NK-92 treated with Interleukin-12 subunit alpha and Interleukin-12 subunit beta, amount 100 ng/mL, for 24 hours (cell line): Measurements from ENCODE around the gene C9orf78.

Experiments used
- DNase-seq: peaks from one replicate; lab custom pipeline; 2025; lab: John Stamatoyannopoulos, UW

The C9orf78 gene, protein sequence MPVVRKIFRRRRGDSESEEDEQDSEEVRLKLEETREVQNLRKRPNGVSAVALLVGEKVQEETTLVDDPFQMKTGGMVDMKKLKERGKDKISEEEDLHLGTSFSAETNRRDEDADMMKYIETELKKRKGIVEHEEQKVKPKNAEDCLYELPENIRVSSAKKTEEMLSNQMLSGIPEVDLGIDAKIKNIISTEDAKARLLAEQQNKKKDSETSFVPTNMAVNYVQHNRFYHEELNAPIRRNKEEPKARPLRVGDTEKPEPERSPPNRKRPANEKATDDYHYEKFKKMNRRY

DNA sequence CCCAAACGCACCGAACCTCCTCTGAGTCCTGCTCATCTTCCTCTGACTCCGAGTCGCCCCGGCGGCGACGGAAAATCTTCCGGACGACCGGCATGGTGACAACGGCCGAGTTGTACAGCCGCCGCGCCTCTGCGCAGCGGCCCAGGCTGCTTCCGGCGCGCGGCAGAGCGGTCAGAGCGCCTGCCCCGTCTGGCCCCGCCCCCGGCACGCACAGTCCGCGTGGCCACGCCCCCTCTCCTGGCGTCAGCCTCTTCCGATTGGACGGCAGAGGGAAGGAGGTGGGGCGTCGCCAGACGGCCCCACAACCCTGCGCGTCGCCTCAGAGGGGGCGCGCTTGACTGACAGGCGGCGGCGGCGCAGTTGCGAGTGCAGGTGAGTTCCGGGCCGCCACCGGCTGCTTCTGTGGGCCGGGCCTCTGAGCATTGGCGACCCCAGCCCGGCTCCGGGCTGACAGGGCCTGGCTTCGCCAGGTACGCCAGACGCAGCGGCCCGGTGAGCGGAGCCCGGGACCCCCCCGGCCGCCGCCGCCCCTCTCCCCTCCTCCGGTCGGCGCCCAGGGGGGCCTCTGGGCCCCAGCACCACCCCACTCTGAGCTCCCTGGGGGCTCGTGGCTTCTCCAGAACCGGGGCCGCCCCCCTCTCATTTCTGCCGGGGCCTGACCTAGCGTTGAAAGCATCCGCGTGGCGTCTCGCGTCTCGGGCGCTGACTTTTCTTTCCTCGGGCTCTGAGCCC lies at the start of gene C9orf78, which contains the start of gene USP20:
Gene C9orf78 (minus strand): TSS at position 148 of the 732 bp plus-strand sequence. CDS start 54 bp downstream, at position 94.
Gene USP20 (plus strand): TSS at position 331 of the 732 bp plus-strand sequence. CDS start 17,098 bp downstream, outside the sequence.
- DNase-seq, result peak; percentile 88

DNA sequence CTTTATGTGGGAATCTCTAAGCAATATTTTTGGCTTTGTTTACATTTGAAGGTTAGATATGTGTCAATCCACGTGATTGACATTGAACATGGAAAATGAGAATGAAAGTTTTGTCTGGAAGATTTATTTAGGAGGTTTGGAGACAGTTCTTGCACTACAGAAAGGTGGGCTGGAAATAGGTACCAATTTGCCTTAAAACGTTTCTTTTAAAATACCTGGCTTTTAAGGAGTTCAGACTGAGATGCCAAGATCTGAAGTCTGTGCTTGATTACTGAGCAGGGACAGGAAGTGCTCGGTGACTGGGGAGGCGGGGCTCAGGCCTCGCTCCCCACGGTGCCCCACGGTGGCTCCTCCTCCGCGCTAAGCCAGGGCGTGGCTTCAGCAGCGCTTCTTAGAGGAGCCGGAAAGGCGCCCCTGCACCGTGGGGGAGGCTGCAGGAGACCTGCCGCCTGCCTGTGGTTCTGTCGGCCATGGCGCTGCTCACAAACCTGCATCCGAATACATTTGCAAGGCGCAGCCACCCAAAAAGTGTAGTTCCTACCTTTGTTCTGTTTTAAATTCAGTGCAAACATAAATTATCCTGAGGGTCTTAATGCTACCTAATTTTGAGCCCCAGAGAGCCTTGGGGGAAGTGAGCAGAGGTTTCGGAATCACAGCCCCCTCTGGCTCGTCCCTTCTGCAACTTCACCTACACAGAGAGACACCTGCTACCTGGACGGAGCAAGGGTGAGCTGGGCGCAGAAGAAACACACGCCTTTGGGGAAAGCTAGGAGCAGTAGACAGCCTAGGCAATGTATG lies 49.3 kb upstream of the C9orf78 start:
- peak; percentile 90 for DNase-seq

DNA sequence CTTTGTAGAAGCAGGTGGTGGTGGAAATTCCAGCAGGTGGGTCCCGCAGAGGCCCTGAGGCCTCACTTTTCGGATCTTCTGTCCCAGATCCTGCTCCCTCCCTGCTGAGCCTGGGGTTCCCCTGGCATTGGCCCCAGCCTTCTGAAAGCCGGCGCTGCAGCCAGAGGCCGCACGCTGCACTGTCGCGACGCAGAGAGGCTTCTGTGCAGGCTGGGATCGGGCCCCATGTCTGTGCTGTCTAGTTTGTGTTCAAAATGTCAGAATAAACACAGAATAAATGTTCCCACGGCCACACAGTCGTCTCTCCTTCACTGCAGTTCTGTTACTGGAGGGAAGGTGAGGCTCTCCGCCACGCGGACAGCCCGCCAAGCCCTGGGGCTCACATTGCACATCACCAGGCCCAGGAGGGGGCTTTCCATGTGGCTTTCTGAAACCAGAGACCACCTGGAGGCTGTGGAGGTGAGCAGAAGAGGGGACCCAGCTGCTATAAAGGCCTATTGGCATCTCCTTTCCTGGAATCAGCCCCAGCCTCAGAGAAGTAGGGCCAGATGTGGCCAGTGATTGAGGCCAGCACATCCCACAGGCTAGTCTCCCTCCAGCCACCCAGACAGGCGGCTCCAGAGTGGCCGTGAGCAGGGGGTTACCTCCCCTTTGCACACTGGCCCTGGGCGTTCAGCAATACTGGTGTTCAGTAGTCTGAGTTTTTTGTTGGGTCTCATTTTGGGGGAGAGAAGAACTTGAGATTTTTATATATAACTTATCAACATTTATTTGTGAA lies 46.7 kb upstream of the C9orf78 start:
- DNase-seq, result no peak

DNA sequence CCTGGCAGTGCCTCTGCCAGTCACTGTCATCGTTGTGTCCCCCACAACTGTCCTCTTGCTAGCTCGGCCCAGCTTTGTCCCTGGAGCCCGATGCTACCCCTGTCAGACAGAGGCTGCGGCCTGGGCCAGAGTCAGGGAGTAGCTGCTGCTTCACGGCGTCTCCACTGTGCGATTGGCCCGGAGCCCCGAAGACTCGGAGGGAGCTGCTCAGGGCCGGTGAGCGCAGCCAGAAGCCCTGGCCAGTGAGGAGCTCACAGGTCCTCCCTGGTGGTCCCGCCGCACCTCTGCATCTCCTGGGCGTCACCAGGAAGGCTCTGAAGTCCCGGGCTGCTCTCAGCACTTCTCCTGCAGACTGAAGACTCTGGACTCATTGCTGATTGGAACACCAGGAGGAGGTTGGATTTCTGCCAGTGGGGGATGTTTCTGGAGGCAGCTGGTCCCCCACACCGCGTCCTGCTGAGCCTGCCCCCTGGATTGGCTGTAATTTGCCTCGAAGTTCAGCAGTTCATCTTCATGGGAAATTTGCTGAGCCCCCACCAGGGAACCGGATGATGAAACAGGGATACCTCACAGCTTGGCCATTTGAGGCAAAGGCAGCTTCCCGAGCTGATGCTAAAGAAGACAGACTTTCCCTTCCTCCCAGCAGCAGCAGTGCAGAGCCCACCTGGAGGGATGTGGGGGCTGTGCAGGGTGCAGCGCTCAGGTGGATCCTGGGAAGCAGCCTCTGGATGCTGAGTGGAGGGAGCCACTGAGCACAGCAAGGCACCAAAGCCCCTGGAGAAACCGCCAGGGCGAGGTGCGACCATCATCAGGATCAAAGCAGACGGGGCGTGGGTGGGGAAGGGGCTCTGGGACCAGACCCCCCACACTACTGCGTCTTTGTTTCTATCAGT lies 45.8 kb upstream of the C9orf78 start:
- no peak for DNase-seq

DNA sequence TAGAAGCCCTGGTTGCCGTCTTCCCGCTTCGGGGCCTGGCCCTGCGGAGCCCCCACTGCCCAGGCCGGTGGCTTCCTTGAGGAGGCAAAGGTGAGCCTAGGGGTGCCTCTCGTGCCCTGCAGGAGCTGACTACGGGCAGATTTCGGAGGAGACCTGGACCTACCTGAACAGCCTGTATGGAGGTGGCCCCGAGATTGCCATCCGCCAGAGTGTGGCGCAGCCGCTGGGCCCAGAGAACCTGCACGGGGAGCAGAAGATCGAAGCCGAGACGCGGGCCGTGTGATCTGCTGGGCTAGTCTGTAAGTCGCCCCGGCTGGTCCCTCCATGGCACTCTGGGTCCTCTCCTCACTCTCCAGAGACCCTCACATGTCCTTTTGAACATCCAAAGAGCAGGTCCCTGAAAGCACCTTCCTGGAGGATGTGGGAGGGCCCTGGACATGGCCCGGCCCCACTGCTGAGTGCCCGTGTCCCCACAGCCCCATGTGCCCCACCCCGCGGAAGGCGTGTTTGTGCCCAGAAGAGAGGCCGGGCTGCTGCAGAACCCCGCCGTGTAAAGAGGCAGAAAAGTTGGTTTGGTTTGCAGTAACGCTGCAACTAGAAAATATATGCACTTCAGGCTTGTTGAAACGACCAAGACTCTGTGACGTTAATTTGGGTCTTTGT lies 45.0 kb upstream of the C9orf78 start:
- no peak for DNase-seq

DNA sequence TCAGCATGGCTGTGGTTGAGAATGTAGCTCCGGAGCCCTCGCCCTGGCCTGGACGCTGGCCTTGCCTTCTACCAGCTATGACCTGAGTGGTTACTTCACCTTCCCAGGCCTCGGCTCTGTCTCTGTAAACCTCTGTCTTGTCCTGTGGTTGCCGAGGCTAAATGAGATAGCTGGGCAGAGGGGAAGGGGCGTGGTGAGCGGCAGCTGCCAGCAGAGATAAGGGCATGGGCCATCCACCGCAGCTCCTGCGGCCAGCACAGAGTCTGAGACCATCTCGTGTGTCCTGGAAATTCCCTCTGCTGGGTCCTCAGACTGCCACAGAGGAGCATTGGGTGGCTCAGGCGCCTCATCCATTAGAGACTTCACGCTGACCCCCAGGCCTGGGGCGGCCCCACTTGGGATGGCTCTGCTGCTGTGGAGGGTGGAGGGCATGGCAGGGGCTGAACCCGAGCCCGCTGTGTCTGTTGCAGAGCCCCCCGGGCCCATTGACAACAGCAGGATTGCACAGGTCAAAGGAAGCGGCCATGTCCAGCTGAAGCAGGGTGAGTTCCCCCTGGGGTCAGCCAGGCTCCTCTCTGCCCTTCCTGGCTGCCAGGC lies 44.1 kb upstream of the C9orf78 start:
- no peak for DNase-seq

DNA sequence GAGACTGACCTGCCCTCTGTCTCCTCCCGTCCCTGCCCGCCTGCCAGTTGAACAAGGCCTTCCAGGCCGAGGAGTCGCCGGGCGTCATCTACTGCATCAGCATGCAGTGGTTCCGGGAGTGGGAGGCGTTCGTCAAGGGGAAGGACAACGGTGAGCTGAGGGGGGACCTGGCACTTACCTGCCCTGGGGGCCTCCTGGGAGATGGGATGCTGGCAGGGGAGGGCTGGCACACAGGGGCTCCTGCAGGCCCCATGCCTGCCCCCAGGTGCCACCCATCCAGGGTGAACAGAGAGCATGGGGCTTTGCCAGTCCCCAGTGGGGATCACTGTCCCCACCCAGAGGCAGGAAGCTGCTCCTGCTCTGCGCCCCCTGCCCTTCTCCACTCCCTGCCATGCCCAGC lies 43.2 kb upstream of the C9orf78 start:
- DNase-seq, result no peak

DNA sequence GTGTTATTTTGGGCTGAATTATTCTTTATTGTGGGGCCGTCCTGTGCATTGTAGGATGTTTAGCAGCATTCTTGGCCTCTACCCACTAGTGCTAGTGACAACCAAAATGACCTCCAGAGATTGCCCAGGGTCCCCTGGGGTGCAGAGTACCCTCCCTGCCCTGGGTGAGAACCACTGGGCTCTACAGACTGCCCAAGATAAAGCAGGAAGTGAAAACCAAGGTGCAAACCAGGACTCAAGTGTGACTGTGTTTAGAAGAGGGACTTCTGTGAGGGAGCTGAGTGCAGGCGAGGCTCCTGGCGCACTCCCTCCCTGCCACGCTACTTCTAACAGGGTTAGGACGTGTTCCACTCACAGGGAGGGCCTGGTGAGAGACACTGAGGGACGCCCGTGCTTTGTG lies 41.7 kb upstream of the C9orf78 start:
- peak; percentile 27 for DNase-seq

DNA sequence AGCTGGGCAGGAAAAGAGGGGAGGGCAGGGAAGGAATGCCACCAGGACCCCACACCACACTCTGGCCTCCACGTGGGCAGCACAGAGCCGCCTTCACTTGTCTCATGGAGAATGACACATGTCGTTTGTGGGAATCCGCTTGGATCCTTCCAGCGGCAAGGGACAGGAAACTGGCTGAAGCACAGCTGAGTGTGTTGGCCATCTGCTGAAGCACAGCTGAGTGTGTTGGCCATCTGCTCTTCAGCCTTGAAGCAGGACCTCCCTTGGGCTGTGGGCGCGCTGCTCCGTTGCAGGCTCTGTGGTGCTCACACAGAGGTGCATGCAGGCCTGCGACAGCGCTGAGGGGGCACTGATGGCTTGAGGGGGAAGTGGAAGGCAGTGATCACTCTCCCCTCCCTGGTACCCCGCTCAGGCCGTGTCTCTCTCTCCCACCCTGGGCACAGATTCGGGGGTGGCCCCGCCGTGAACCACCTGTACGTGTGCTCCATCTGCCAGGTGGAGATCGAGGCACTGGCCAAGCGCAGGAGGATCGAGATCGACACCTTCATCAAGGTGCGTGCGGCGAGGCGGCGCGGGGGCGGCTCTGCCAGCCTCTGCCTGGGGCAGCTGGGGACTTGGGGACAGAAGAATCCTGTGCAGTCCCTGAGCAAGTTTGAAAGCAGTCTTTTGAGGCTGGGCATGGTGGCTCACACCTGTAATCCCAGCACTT lies 40.8 kb upstream of the C9orf78 start:
- no peak for DNase-seq

DNA sequence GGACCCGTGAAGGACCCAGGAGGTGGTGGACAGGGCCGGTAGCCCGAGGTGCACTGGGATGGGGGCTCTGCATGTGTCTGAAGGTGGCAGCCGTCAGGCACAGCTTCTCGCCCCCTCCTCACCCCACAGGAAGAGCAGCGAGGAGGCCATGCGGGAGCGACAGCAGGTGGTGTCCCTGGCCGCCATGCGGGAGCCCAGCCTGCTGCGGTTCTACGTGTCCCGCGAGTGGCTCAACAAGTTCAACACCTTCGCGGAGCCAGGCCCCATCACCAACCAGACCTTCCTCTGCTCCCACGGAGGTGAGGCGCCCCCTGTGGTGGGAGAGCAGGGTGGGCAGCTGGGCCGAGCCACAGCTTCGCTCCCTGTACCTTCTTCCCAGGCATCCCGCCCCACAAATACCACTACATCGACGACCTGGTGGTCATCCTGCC lies 40.1 kb upstream of the C9orf78 start:
- no peak for DNase-seq

DNA sequence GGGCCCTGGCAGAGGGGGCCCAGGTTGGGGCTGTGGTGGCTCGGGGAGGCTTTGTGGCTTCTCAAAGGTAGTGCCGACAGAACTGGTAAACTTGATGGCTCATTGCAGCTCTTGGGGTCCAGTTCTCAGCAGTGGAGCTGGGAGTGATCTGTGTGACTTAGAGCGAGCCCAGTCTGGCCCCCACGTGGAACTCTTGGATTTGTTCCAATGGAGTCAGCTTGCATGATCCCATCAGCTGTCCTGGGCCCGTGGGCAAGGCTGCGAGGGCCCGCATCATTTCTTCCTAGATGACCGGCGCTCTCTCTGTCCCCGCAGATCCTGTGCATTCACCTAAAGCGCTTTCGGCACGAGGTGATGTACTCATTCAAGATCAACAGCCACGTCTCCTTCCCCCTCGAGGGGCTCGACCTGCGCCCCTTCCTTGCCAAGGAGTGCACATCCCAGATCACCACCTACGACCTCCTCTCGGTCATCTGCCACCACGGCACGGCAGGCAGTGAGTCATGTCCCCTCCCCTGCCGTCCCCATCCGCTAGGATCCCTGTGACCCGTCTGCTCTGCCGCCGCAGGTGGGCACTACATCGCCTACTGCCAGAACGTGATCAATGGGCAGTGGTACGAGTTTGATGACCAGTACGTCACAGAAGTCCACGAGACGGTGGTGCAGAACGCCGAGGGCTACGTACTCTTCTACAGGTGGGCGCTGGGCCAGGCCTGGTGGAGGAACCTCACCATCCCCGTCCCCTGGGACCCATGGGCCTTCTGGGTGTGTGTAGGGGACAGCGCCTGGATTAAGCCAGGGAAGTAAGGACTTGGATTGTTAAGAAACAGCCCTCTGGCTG lies 39.4 kb upstream of the C9orf78 start:
- no peak for DNase-seq

DNA sequence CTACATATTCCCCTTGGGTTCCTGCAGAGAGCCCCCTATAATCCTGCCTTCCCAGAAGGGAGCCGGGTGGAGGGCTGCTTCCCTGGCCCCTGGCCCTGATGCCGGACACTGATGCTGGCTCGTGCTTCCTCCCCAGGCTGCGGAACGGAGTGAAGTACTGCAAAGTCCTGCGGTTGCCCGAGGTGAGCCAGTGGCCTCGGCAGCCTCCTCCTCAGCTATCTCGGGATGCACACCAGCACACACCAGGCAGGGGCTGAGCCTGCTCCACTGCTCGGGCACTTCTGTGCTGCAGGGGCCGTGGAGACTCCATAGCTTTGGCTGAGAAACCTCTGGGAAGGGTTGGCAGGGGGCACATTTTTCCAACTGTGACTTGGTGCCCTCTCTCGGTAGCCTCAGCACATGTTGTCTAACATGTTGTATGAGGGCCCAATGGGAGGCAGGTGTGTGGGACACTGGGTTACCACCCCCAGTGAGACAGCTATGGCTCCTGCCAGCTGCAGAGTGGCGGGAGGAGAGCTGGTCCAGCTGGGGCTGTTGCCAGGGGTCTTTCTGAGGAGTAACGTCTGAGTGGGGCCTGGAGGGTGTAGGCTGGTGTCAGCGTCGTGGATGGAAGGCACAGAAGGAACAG lies 38.6 kb upstream of the C9orf78 start:
- no peak for DNase-seq

DNA sequence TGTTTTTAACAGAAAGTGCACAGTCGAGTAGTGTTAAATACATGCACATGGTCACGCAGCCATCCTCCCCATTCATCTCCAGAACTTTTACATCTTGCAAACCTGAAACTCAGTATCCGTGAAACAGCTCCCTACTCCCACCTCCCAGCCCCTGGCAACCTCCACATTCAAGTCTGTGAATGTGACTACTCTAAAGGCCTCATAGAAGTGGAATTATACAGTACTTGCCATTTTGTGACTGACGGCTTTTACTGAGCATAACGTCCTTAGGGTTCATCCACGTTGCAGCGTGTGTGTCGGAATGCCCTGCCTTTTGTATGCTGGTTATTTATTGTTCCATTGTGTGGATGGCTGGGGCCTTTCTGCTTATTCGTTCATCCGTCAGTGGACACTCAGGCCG lies 36.0 kb upstream of the C9orf78 start:
- DNase-seq, result no peak

DNA sequence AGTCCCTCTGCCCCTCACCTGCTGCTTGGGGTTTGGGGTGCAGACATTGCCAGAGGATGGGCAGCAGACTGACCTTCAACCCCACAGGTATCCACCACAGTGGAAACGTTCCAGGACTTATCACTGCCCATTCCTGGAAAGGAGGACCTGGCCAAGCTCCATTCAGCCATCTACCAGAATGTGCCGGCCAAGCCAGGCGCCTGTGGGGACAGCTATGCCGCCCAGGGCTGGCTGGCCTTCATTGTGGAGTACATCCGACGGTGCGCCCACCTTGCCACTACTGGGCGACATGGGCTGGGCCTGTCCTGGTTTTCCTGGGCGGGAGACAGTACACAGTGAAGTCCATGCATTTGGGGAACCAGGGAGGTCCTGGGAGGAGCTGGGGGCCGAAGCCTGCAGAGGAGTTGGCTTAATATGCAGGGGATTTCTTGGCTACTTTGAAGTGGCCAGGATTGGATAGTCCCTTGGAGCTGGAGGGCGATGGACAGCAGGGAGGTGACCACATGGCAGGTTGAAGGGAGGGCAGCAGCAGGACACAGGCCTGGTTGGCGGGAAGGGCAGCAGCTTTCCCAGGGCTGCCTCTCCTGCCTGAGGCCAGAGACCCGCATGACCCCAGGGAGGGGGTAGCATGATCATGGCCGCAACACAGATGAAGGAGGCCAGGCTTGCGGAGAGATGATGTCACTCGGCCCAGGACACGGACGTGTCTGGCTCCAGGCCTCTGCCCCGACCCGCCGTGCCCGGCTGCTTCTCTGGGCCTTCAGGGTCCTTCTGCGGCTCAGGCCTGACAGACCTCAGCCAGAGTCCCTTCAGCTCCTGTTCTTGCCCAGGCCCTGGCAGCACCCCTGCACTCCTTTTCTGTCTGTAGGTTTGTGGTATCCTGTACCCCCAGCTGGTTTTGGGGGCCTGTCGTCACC lies 34.8 kb upstream of the C9orf78 start:
- no peak for DNase-seq

DNA sequence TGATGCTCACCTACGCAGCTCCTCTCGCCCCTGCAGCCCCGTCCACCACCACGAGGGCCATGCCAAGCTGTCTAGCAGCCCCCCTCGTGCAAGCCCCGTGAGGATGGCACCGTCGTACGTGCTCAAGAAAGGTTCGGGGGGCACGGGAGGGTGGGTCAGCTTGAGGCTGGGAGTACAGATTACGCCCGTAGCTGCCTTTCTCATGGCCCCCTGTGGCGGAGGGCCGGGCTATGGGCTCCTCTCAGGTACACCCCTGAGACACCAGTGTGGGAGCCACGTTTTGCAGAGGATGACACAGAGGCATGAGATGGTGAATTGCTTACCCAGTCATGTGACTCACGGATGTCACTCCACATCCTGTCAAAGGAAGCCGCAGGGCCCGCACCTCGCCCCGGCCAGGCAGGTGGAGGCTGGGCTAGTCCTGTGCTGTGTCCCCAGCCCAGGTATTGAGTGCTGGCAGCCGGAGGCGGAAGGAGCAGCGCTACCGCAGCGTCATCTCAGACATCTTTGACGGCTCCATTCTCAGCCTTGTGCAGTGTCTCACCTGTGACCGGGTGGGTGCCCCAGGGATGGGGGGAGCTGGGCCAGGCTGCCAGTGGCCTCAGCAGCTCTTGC lies 33.9 kb upstream of the C9orf78 start:
- peak; percentile 86 for DNase-seq
